HG03139 (cell line): Measurements from ENCODE around the gene SLC16A12.

Experiments used
- ATAC-seq: cut with Tn5 transposase; IDR thresholded peaks from one replicate; pipeline ENCODE4 v1.9.1; 2021; ENCODE audit not compliant: unreplicated experiment

SLC16A12 gene

GRCh38 chr10:89535171-89536012 lies at the start of gene SLC16A12:
SLC16A12 (minus strand) TSS chr10:89535594; CDS start chr10:89462578, 73,016 bp downstream.
- ATAC-seq, result no peak

- no peak for ATAC-seq
These were observed 46.6 kb upstream of the SLC16A12 start for GRCh38 chr10:89582022-89582421.

GRCh38 chr10:89580243-89580642 lies 44.8 kb upstream of the SLC16A12 start:
- ATAC-seq, result no peak

- ATAC-seq, result no peak
These were observed 41.3 kb upstream of the SLC16A12 start for GRCh38 chr10:89576696-89577095.

- ATAC-seq, result no peak
These were observed 40.6 kb upstream of the SLC16A12 start for GRCh38 chr10:89576022-89576421.

GRCh38 chr10:89575031-89575430 lies 39.6 kb upstream of the SLC16A12 start:
- no peak for ATAC-seq

GRCh38 chr10:89574368-89574767 lies 39.0 kb upstream of the SLC16A12 start:
- ATAC-seq, result no peak

- no peak for ATAC-seq
These were observed 32.3 kb upstream of the SLC16A12 start for GRCh38 chr10:89567576-89568245.

- no peak for ATAC-seq
These were observed 31.6 kb upstream of the SLC16A12 start for GRCh38 chr10:89566992-89567391.

- no peak for ATAC-seq
These were observed 30.9 kb upstream of the SLC16A12 start for GRCh38 chr10:89566095-89566950.

GRCh38 chr10:89565180-89565579 lies 29.8 kb upstream of the SLC16A12 start:
- ATAC-seq, result no peak

- no peak for ATAC-seq
These were observed 28.6 kb upstream of the SLC16A12 start for GRCh38 chr10:89563861-89564478.

GRCh38 chr10:89563311-89563710 lies 27.9 kb upstream of the SLC16A12 start:
- no peak for ATAC-seq

- no peak for ATAC-seq
These were observed 21.2 kb upstream of the SLC16A12 start for GRCh38 chr10:89556600-89556999.

- no peak for ATAC-seq
These were observed 20.5 kb upstream of the SLC16A12 start for GRCh38 chr10:89555688-89556445.

- ATAC-seq, result no peak
These were observed 19.0 kb upstream of the SLC16A12 start for GRCh38 chr10:89554433-89554832.

GRCh38 chr10:89553064-89553734 lies 17.8 kb upstream of the SLC16A12 start:
- no peak for ATAC-seq

- ATAC-seq, result no peak
These were observed 16.8 kb upstream of the SLC16A12 start for GRCh38 chr10:89552213-89552612.

GRCh38 chr10:89550509-89550908 lies 15.1 kb upstream of the SLC16A12 start:
- ATAC-seq, result no peak

GRCh38 chr10:89549510-89549909 lies 14.1 kb upstream of the SLC16A12 start:
- ATAC-seq, result no peak
